Transverse colon (tissue), 4 donors: ENCODE results near the gene FABP2.

ENCODE experiments used
- CTCF ChIP-seq, 5 experiments: fragments of 200-600 bp in 3 of 5; fragments of 450-650 bp in 2 of 5; sonication (generic) in 3 of 5; IDR thresholded peaks; 1 replicate in 2 of 5; 2 replicates in 3 of 5; pipeline ENCODE4 v1.5.1; 2016 to 2017; ENCODE audit warnings: antibody characterized with exemption in 5 of 5, inconsistent platforms in 3 of 5, mild to moderate bottlenecking in 2 of 5, moderate library complexity in 1 of 5
- POLR2A ChIP-seq: fragments of 450-650 bp; IDR thresholded peaks from one replicate; pipeline ENCODE4 v1.6.1; 2016; ENCODE audit warnings: antibody characterized with exemption, mild to moderate bottlenecking, moderate library complexity
- POLR2AphosphoS5 ChIP-seq, 3 donors: sonication (generic); formaldehyde crosslinking; IDR thresholded peaks; one replicate each; pipeline ENCODE4 v1.6.1; 2016; ENCODE audit warnings: antibody characterized with exemption in 3 of 3

DNA sequence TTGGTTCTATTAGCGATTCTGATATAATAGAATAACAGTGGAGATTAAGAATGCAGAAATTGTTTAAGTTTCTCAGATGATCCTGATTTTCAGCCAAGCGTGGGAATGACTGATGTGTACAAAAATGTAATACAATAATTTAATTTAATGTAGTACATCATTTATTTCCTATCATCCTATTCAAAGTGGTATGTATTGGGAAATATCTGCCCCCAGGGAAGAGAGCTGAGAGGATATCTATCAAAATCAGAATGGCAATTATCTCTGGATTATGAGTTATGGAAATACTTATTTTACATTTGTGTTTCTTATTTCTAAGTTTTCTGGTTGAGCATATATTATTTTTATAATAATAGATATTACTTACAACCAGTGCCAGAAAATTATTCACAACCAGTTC is 3.9 kb downstream of the FABP2 start:
- TF ChIP-seq CTCF (IDR thresholded peaks at IDR 0.05) (no peak), POLR2A (no peak), POLR2AphosphoS5 (IDR thresholded peaks at IDR 0.05) (no peak)
